Measurements from ENCODE around the gene AVEN.

Gene AVEN

DNA sequence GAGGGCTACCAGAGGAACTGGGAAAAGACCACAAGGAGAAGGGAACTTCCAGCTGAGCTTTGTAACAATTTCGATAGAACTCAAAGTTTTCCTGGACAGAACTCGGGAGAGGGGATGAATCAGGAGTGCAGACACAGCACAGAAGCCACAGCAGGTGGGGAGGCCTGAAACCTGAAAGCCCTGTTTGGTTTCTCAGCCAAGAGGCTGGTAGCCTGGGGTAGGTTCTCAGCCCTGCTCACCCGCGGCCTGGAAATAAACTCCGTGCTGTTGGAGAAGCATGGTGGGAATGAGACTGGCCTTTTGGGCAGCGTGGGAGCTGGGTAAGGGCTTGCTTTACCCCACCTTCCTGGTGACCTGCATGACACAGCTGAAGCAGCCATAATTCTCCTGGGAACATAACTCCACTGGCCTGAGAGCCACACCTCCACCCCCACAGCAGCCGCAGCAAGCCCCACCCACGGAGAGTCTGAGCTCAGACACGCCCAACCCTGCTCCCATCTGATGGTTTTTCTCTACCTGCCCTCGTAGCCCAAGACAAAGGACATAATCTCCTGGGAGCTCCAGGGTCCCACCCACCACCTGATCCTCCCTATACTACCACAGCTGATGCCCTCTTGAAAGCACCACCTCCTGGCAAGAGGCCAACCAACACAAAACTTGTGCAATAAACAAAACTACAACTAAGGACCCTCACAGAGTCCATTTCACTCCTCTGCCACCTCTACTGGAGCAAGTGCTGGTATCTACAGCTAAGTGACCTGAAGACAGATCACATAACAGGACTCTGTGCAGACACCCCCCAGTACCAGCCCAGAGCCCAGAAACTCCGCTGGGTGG is 123.2 kb downstream of the AVEN start:
- DNase-seq (ENCODE audit: low read depth in 2 of 2), result no peak

DNA sequence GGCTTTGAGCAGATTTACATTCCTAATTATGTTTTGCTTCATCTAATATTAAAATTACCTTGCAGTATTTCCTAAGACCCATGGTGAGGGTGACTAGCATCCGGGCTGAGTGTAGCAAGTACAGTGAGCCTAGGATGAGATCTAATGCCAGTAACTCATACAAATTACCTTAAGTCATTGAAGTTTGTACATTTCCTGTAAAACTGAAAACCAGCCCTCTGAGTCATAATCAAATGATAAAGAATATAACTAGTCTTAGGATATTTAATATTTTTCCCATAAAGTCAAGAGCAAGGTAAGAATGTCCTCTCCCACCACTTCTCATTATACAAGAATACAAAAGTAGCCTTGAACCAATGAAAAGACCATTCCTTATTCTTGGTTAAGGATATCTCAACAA is 125.5 kb downstream of the AVEN start:
- DNase-seq (ENCODE audit: low read depth in 2 of 2), result no peak

DNA sequence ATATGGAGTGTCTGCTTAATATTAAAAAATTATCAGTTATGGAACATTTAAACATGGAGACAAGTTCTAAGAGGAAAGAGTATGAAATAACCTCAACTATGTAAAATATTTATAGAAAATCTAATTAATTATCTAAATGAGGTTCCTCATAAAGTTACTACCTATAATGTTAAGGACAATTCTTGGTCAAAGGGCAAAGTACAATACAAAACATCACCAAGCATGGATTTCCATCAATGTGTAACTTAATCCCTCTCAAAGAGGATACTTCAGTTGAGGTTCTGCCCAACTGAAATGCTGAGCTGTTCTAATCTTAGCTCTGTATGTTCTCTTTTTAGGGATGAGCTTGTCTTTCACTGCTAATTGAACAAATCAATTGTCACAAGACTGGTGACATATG is 126.7 kb downstream of the AVEN start:
- no peak for DNase-seq (ENCODE audit: low read depth in 2 of 2)

DNA sequence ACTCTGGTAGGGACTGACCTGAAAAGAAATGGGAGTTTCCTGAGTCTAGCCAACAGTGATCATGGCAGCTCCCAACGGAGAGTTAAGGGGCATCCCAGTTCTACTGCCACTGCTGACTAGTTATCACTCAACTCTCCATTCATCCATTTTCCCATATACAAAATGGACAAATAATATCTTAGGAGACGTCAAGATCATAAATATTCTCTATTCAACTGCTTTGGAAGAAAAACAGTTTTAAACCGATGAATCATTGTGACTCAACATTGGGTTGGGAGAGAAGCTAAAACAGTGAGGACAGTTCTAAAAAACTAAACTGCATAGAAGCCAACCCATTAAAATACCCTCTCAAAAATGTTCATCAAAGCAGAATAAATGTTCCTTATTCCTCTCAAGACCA is 128.3 kb downstream of the AVEN start:
- no peak for DNase-seq (ENCODE audit: low read depth in 2 of 2)

DNA sequence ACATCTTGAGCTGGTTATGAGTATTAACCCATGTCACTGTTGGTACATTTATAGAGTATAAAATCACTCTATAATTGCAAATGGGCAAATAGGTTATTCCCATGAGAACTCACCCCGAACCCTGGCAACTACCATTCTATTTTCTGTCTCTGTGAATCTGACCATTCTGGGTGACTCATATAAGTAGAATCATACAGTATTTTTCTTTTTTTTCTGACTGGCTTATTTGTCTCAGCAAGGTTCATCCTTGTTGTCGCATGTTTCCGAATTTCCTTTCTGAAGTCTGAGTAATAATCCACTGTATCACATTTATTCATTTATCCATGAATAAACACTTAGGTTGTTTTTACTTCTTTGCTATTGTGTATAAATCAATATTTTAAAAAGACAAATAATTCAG is 130.6 kb downstream of the AVEN start:
- DNase-seq (ENCODE audit: low read depth in 2 of 2), result no peak

DNA sequence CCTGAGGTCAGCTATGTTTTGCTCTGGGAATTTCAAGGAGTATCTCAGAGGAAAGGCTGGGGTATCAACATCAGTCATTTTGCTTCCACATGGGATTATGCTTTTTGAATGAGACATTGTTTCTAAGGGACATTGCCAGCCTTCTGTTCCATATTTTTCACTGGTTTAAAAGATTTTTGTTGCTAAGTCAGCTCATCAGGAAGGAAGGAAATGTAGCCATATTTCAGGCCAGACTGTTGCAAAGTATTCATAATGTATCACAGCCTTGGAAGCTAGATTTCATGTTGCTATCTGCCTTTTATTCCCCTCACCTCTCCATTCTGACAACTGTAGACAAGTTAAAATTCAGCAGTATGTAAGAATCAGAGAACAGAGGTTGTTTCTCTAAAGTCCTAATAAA is 131.7 kb downstream of the AVEN start:
- no peak for DNase-seq (ENCODE audit: low read depth in 2 of 2)

DNA sequence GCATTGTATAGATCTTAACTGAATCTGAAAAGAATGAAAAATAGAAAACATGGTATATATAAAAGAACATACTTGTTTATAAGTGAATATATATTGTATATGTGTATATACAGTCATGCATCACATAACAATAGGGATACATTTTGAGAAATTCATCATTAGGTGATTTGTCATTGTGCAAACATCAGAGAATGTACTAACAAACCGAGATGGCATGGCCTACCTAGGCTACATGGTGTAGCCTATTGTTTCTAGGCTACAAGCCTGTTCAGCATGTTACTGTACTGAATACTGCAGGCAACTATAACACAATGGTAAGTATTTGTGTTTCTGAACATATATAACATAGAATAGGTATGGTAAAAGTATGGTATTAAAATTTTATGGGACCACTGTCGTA is 135.3 kb downstream of the AVEN start:
- no peak for DNase-seq (ENCODE audit: low read depth in 2 of 2)

DNA sequence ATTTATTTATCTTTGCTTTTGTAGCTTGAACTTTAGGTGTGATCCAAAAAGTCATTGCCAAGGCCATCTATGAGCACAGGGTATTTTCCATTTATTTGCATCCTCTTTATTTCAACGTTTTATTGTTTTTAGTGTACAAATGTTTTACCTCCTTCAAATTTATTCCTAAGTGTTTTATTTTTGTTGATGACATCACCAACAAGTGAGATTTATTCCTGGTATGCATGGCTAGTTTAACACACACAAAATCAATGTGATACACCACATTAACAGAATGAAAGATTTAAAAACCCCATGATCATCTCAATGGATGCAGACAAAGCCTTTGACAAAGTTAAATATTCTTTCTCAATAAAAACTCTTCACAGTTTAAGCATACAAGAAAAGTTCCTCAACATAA is 137.0 kb downstream of the AVEN start:
- no peak for DNase-seq (ENCODE audit: low read depth in 2 of 2)

DNA sequence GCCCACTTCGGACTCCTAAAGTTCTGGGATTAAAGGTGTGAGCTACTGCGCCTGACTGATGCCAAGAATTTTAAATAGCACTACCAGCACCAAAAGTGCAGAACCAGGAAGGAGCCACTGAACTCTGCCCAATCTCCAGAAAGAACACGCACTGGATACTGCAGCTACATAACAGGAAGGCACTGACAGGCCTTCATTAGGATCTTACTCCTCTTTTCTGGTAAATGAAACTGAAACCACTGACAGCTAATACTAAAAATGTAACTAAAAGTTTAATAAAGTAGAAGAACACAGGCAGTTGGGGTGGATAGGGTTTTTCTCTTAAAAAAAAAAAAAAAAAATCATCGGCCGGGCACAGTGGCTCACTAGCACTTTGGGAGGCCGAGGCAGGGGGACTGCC is 144.8 kb downstream of the AVEN start:
- DNase-seq (ENCODE audit: low read depth in 2 of 2), result no peak

DNA sequence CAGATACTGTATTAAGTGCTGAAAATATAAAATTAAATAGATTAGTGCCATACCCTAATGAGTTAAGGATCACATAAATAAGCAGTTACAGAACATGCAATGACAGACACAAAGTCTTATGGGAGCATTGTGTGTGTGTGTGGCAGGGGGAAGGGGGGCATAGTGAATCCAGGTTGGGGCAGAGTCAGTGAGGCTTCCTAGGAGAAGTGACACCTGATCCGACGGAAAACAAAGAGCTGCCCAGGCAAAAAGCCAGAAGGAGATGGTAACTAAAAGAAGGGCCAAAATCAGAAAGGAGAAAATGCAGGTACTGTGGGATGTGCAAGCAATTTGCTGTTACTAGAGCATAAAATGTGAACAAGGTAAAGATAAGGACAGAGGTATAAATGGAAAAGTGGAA is 150.8 kb downstream of the AVEN start:
- no peak for DNase-seq (ENCODE audit: low read depth in 2 of 2)

DNA sequence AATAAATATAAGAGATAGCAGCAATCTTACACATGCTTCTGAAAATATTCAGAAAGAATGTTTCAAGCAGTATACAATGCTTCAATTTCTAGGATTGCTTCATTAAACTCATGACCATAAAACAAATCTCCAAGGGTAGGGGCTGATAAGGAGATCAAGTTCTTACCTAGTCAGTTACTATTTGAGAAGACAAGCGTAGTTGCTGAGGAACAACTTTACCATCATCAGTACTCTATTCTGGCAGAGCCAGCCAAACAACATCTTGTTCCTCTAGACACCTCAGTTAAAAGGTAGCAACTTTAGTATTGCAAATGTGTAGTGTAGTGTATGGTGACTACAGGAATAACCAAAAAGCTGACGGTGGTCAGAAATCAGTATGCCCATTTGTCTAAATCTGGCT is 156.1 kb downstream of the AVEN start:
- no peak for DNase-seq (ENCODE audit: low read depth in 2 of 2)

DNA sequence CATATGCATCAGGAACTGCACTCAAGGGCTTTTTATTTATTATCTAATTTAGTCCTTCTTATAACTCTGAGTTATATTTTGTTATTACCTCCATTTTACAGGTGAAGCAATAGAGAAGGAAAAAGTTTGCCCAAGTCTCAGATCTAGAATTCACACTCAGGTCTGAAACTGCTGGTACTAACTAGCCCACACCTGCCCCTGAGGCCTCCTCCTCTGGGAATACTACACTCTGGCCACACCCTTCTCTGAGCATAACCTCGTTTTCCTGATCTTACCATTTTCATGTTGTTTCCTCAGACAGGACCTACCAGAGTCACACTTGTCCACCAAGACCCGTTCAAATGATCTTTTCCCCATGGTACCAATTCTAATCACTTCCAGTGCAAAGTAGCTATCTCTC is 164.8 kb downstream of the AVEN start:
- no peak for DNase-seq (ENCODE audit: low read depth in 2 of 2)

DNA sequence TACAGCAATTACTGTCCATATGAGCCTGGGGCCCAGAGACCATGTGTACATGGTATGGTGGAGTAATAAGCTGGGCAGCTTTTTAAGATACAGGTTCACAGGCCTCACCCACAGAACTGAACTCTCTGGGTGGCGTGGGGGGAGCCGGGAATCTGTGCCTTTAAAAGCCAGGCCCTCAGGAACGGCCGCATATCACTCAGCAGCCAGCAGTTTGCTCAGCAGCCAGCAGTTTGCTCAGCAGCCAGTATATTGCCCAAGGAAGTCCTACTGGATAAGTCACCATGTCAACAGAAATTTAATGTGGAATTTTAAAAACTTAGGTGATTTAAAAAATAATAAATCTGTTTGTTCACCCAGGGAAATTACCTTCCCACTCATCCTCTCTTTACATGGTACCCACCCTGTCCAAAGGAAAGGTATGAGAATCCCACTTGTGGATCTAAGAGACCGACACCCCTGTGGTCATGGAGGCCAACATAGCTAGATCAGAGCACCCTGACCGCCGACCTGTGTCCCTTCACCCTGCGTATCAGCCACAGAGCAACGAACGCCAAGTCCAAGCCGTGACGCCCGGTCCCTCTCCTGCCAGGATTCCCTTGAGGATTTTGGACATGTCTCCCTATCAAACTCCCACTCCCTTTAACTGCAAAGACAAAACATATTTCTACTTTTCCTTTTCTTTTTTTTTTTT is 166.4 kb downstream of the AVEN start:
- DNase-seq (ENCODE audit: low read depth in 2 of 2), result no peak

DNA sequence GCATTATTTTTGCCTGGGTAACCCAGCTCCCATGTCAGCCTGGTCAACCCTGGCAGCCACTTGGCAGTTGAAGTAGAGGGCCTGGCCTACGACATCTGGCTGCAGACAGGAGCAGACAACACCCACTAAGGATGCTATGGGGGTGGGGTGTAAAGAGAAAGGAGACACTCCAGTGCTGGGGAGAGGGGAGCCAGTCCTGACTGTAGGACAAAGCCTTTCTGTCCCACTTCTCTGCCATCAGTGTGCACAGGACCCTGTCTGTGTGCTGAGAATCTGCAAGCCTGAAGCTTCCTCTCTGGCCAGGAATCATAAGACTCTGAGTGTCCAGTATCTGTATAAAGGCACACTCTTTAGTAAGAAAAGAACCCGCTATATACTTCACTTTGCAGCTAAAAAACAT is 167.0 kb downstream of the AVEN start:
- no peak for DNase-seq (ENCODE audit: low read depth in 2 of 2)

DNA sequence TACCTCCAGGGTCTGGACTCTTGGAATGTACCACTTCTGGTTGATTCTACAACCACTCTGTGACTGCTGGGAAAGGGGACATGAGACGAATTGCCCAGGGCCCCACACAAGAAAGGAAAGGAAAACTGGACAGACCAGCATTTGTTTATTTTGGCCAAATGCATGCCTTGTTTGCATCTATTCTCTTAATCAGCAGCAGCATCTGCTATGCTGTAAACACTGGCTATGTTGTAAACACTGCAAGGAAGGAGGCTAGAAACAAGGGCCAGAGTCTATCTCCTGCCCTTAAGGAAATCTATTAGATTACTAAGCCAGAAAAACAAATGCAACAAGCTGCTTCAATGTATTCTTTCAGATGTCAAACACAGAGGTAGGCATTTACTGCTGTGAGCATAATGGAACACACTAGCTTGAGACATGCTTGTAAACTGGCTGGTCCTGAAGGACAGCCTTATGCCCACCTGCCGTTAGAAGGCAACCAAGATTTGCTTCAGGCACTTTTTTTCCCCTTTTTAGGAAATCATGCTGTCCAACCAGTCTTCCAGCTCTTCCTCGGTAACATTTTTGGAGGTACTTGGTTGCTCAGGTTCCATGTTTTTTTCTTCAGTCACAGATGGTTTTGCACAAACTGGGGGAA is 172.8 kb downstream of the AVEN start:
- no peak for DNase-seq (ENCODE audit: low read depth in 2 of 2)

DNA sequence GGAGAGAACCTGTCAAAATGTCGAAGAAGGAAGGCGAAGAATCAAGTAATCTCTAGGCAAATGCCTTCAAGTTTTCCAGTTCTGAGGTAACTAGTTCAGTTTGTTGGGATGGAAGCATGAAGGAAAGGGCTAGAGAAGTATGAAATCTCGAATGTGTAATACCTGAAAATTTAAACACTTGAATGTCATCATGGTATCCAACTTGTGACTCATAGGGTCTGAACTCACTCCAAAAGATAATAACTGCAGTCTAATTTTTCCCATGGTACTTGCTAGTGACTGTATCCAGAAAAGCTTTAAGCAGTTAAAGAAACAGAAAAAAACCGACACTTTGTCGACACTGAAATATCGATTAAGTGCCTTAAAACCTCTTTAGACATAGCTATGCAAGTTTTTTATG is 173.6 kb downstream of the AVEN start:
- DNase-seq (ENCODE audit: low read depth in 2 of 2), result no peak

DNA sequence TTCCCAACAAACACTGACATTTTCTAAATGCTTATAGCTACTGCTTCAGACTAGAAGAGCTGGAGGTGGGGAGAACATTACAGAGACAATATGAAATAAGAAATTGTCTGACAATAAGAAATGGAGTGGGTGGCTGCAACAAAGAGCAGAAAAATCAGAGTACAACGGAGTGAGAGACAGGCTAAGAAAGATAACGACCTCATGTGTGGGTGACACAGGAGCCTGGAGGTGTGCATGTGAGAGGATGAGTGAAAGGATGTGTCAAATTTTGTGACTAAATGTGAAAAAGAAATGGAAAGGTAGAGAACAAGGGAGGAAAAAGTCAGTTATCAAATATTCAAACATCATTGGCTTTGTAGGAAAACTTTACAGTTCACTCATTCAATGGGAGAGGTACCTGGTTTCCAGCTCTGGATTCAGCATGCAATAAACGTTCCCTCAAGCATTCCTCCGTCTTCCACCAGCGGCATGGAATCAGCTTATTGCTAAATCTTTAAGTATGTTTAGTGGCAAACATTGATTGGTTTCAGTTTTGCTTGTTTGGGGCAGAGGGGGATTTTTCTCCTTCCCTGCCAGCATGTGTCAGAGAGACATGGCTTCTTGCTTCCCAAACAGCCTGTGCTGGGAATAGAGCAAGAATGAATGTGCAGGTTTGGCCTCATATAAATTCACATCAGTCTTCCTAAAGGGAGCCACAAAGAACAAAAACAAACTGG is 174.5 kb downstream of the AVEN start:
- DNase-seq (ENCODE audit: low read depth in 2 of 2), result no peak

DNA sequence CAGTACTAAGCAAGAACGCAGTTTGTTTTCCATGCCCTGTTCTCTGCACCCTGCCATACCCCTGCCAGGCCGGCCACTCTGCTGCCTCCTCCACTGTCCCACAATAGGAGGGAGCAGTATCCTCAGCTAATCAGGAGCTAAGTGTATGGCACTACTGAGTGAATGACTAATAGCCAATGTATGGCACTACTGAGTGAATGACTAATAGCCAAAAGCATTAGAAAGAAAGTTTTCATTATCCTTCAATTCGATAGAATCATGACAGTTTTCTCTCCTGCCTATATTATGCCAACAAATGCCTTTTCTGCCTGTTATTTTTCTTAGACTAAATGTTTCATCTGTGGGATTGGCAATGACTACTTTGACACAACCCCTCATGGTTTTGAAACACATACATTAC is 178.2 kb downstream of the AVEN start:
- no peak for DNase-seq (ENCODE audit: low read depth in 2 of 2)

DNA sequence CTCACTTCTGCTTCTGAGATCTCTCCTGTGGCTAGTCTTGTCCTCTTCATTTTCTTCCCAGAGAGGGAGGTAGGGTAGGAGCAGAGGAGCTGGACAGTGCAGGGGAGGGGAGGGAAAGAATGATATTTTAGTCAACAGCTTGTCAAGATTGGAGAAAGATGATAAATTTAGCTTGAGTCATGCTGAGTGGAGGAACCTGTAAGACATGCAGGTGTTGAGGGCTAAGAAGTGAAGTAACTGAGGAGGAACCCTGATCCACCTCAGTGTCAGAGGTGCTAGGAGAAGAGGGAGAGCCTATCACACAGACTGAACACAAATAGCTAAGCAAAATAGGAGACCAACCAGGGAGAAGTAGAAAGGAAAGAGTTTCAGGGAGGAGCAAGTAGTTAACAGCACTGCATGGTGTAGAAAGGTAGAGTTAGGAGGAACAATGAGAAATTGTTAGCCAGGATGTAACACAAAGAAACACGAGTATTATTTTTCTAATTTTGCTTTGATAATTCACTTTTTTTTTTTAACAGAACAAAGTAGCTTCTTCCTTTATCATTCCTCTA is 178.9 kb downstream of the AVEN start:
- no peak for DNase-seq (ENCODE audit: low read depth in 2 of 2)

DNA sequence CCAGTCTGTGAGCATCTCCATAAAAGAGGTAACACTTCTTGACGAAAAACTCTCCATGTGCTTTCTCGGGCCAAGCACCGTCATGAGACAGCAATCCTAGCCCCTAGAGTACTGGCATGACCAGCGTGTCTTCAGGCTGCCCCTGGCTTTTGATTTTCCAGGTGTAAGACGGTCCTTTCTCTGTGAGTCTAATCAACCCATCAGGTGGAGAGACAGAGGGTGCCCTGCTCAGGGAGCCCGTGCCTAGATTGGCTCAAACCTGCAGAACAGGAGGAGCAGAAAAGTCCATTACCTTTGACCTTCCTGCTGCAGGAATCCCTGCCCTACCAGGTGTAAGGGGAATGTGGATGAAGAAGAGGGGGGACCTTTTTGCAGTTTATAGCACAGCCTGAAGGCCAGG is 180.2 kb downstream of the AVEN start:
- no peak for DNase-seq (ENCODE audit: low read depth in 2 of 2)

DNA sequence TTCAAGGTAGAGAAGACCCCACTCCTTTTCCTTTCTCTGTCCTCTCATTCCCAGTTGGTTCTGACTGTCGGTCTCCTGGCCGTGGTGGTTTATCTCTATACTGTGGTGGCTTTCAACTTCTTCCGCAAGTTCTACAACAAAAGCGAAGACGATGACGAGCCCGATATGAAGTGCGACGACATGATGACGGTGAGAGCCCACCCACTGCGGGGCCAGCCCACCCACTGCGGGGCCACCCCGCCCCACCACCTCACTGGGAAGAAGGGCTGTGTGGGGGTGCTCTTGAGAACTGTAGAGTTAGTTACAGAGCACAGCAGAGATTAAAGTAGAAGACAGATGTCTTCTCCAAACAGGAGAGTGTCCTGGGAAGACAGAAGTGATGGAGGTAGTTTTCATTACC is 181.3 kb downstream of the AVEN start:
- no peak for DNase-seq (ENCODE audit: low read depth in 2 of 2)

DNA sequence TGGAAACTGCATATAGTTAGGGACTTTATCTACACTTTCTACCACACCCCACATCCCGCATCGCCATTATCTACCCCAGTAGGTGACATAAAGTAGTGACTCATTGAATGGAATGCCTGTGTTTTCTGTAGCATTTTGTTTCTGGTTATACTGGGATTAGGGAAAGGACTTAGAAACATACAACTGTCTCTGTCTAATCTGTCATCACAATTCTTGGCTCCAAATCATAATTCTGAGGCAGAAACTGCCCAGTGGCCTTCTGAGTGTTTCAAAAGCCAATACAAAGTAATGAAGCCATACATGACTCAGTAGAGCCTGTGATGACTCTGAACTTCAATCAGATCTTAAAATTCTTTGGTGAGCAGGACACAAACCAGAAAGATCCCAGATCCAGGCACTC is 186.4 kb downstream of the AVEN start:
- no peak for DNase-seq (ENCODE audit: low read depth in 2 of 2)

Data from stimulated activated CD8-positive, alpha-beta memory T cell treated with anti-CD3 and anti-CD28 coated beads, Interleukin-15, amount 100 ng/mL, for 48 hours (primary cell).